ENCODE data around the gene ANKRD26.

- TF ChIP-seq CTCF (IDR thresholded peaks at IDR 0.05) (no peak), POLR2A (IDR thresholded peaks at IDR 0.05) (no peak)
These were observed 131.0 kb downstream of the ANKRD26 start for GRCh38 chr10:26969145-26969926.
